ENCODE measurements around the gene CLEC20A.
A peak's percentile ranks its signal among the peaks of the same experiment; 100 is the strongest.

The CLEC20A gene

GRCh38 chr1:178496410-178497135 is at the start of gene CLEC20A:
Gene CLEC20A (minus strand): TSS chr1:178496964. CDS start chr1:178496939, 25 bp downstream.
- FAIRE-seq: no peak

- FAIRE-seq: no peak
Observed at GRCh38 chr1:178544531-178544930, 47.8 kb upstream of the CLEC20A start.

GRCh38 chr1:178543290-178543607 is 46.5 kb upstream of the CLEC20A start:
- no peak for FAIRE-seq

- FAIRE-seq: no peak
Observed at GRCh38 chr1:178542554-178543289, 46.0 kb upstream of the CLEC20A start.

GRCh38 chr1:178541829-178542553 is 45.2 kb upstream of the CLEC20A start:
- no peak for FAIRE-seq

- FAIRE-seq: no peak
Observed at GRCh38 chr1:178541379-178541778, 44.6 kb upstream of the CLEC20A start.

- no peak for FAIRE-seq
Observed at GRCh38 chr1:178540646-178541045, 43.9 kb upstream of the CLEC20A start.

- no peak for FAIRE-seq
Observed at GRCh38 chr1:178540204-178540603, 43.4 kb upstream of the CLEC20A start.

- no peak for FAIRE-seq
Observed at GRCh38 chr1:178539291-178539690, 42.5 kb upstream of the CLEC20A start.

GRCh38 chr1:178538192-178538916 is 41.6 kb upstream of the CLEC20A start:
- FAIRE-seq: no peak

- FAIRE-seq: no peak
Observed at GRCh38 chr1:178537382-178538090, 40.8 kb upstream of the CLEC20A start.

GRCh38 chr1:178536844-178537371 is 40.1 kb upstream of the CLEC20A start:
- FAIRE-seq: no peak

- FAIRE-seq: no peak
Observed at GRCh38 chr1:178536329-178536728, 39.6 kb upstream of the CLEC20A start.

- FAIRE-seq: no peak
Observed at GRCh38 chr1:178534137-178534868, 37.5 kb upstream of the CLEC20A start.

GRCh38 chr1:178533121-178533946 is 36.6 kb upstream of the CLEC20A start:
- FAIRE-seq: no peak

- peak; percentile 92 for FAIRE-seq
Observed at GRCh38 chr1:178532392-178532791, 35.6 kb upstream of the CLEC20A start.

GRCh38 chr1:178531887-178532286 is 35.1 kb upstream of the CLEC20A start:
- FAIRE-seq: no peak

- no peak for FAIRE-seq
Observed at GRCh38 chr1:178530502-178530901, 33.7 kb upstream of the CLEC20A start.

GRCh38 chr1:178530037-178530402 is 33.3 kb upstream of the CLEC20A start:
- no peak for FAIRE-seq

GRCh38 chr1:178529364-178530036 is 32.7 kb upstream of the CLEC20A start:
- FAIRE-seq: no peak
